AML-193 (cell line): ENCODE data around the gene ST7.

ENCODE experiments used
- DNase-seq, 2 experiments: peaks; one replicate each; lab custom pipeline; 2025; lab: John Stamatoyannopoulos, UW

ST7 gene

GRCh38 chr7:117067340-117067739, 114.0 kb downstream of the ST7 start:
- no peak for DNase-seq

- DNase-seq = no peak
These were observed 115.3 kb downstream of the ST7 start for GRCh38 chr7:117068511-117069145.

- DNase-seq = no peak
These were observed 116.1 kb downstream of the ST7 start for GRCh38 chr7:117069379-117069778.

GRCh38 chr7:117071551-117071950, 118.2 kb downstream of the ST7 start:
- no peak for DNase-seq

GRCh38 chr7:117072620-117073118, 119.4 kb downstream of the ST7 start:
- DNase-seq = peak; percentile 27 to 35

- DNase-seq = no peak
These were observed 121.1 kb downstream of the ST7 start for GRCh38 chr7:117074378-117074777.

- DNase-seq = no peak
These were observed 122.6 kb downstream of the ST7 start for GRCh38 chr7:117075934-117076333.

GRCh38 chr7:117076426-117076943, 123.2 kb downstream of the ST7 start:
- DNase-seq = no peak

GRCh38 chr7:117077658-117078057, 124.4 kb downstream of the ST7 start:
- no peak for DNase-seq

GRCh38 chr7:117082647-117083046, 129.3 kb downstream of the ST7 start:
- DNase-seq = no peak

GRCh38 chr7:117083648-117084047, 130.3 kb downstream of the ST7 start:
- no peak for DNase-seq

- no peak for DNase-seq
These were observed 131.0 kb downstream of the ST7 start for GRCh38 chr7:117084286-117084685.

GRCh38 chr7:117085275-117085674, 132.0 kb downstream of the ST7 start:
- DNase-seq = no peak

GRCh38 chr7:117085769-117086463, 132.6 kb downstream of the ST7 start:
- DNase-seq = no peak

- no peak for DNase-seq
These were observed 133.5 kb downstream of the ST7 start for GRCh38 chr7:117086788-117087187.

GRCh38 chr7:117087639-117088396, 134.5 kb downstream of the ST7 start:
- no peak for DNase-seq

GRCh38 chr7:117088623-117089194, 135.4 kb downstream of the ST7 start:
- no peak for DNase-seq

- DNase-seq = no peak
These were observed 137.5 kb downstream of the ST7 start for GRCh38 chr7:117090791-117091190.

GRCh38 chr7:117091721-117092120, 138.4 kb downstream of the ST7 start:
- DNase-seq = no peak

GRCh38 chr7:117092785-117093184, 139.5 kb downstream of the ST7 start:
- DNase-seq = no peak

GRCh38 chr7:117094457-117094856, 141.2 kb downstream of the ST7 start:
- no peak for DNase-seq

- DNase-seq = no peak
These were observed 141.8 kb downstream of the ST7 start for GRCh38 chr7:117095055-117095454.
